ENCODE results near the gene C2CD3. TPM values are rescaled to one million over a fixed set of nuclear protein-coding genes. Genes with fewer than 3 reads are reported as not detected.
A peak's percentile ranks its signal among the peaks of the same experiment; 100 is the strongest.
"Not testable (repeated sequence)": the region's sequence is repeated elsewhere in the genome, so short reads cannot be mapped to it uniquely, and the experiment has no call there.

The C2CD3 gene
- total RNA-seq, 1 donor from 2014 or later, result 23.8 TPM

- DNase-seq (ENCODE audit: extremely low spot score in 2 of 2), result no peak
- Histone ChIP-seq H3K4me3 (no peak overlapping the region), H3K27me3 (no peaks in the 10 kb centered on the region), H3K27ac (no peak overlapping the region), H3K4me1 (no peaks in the 10 kb centered on the region), H3K36me3 (no peaks in the 10 kb centered on the region), H3K9me3 (no peaks in the 10 kb centered on the region)
- intact Hi-C loops (cut with DNase I), result no loop called here
- TF ChIP-seq POLR2AphosphoS5 (IDR thresholded peaks at IDR 0.05; ENCODE audit: insufficient read depth in 1 of 2, low read depth in 1 of 2), result no peak
- TF ChIP-seq, protein P1, sequence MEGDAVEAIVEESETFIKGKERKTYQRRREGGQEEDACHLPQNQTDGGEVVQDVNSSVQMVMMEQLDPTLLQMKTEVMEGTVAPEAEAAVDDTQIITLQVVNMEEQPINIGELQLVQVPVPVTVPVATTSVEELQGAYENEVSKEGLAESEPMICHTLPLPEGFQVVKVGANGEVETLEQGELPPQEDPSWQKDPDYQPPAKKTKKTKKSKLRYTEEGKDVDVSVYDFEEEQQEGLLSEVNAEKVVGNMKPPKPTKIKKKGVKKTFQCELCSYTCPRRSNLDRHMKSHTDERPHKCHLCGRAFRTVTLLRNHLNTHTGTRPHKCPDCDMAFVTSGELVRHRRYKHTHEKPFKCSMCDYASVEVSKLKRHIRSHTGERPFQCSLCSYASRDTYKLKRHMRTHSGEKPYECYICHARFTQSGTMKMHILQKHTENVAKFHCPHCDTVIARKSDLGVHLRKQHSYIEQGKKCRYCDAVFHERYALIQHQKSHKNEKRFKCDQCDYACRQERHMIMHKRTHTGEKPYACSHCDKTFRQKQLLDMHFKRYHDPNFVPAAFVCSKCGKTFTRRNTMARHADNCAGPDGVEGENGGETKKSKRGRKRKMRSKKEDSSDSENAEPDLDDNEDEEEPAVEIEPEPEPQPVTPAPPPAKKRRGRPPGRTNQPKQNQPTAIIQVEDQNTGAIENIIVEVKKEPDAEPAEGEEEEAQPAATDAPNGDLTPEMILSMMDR (IDR thresholded peaks at IDR 0.05), result no peak
- TF ChIP-seq POLR2A (IDR thresholded peaks at IDR 0.05), result no peak
Observed at GRCh38 chr11:73989156-73989555, 181.6 kb downstream of the C2CD3 start.

GRCh38 chr11:73988227-73988626 lies 182.6 kb downstream of the C2CD3 start:
- DNase-seq (ENCODE audit: extremely low spot score in 2 of 2), result no peak
- TF ChIP-seq, protein P1 (IDR thresholded peaks at IDR 0.05), result no peak
- TF ChIP-seq POLR2AphosphoS5 (IDR thresholded peaks at IDR 0.05; ENCODE audit: insufficient read depth in 1 of 2, low read depth in 1 of 2) (no peak), POLR2A (IDR thresholded peaks at IDR 0.05) (no peak)
- no peak overlapping the region for H3K4me3 ChIP-seq
- intact Hi-C loops (cut with DNase I), result no loop called here
- H3K4me1 ChIP-seq, result peaks cover 8% of the 10 kb centered on the region
- H3K36me3 ChIP-seq, result no peaks in the 10 kb centered on the region
- no peaks in the 10 kb centered on the region for H3K9me3 ChIP-seq
- no peaks in the 10 kb centered on the region for H3K27me3 ChIP-seq
- no peak overlapping the region for H3K27ac ChIP-seq

- H3K27ac ChIP-seq; H3K36me3 ChIP-seq; H3K9me3 ChIP-seq; H3K4me3 ChIP-seq; intact Hi-C loops (cut with DNase I); DNase-seq (ENCODE audit: extremely low spot score in 2 of 2); H3K27me3 ChIP-seq: not testable (repeated sequence)
- peaks cover 17% of the 10 kb centered on the region for H3K4me1 ChIP-seq
Observed at GRCh38 chr11:73985661-73986060, 185.1 kb downstream of the C2CD3 start.

GRCh38 chr11:73983741-73984538 lies 186.9 kb downstream of the C2CD3 start:
- Histone ChIP-seq H3K4me3 (peak overlapping the region; percentile 60 to 64), H3K27me3 (no peaks in the 10 kb centered on the region), H3K27ac (peak overlapping the region; percentile 31), H3K36me3 (no peaks in the 10 kb centered on the region), H3K9me3 (no peaks in the 10 kb centered on the region), H3K4me1 (peaks cover 17% of the 10 kb centered on the region)
- intact Hi-C loops (cut with DNase I), result no loop called here
- TF ChIP-seq, protein P1 (IDR thresholded peaks at IDR 0.05), result no peak
- no peak for TF ChIP-seq POLR2A (IDR thresholded peaks at IDR 0.05)
- TF ChIP-seq POLR2AphosphoS5 (IDR thresholded peaks at IDR 0.05; ENCODE audit: insufficient read depth in 1 of 2, low read depth in 1 of 2), result no peak
- no peak for DNase-seq (ENCODE audit: extremely low spot score in 2 of 2)

- peaks cover 17% of the 10 kb centered on the region for H3K4me1 ChIP-seq
- peak in 1 of 2 donors; percentile 12 for TF ChIP-seq POLR2A (IDR thresholded peaks at IDR 0.05)
- TF ChIP-seq POLR2AphosphoS5 (IDR thresholded peaks at IDR 0.05; ENCODE audit: insufficient read depth in 1 of 2, low read depth in 1 of 2), result peak; percentile 32 to 84
- TF ChIP-seq, protein P1 (IDR thresholded peaks at IDR 0.05), result no peak
- intact Hi-C loops (cut with DNase I), result no loop called here
Observed at GRCh38 chr11:73982990-73983740, 187.6 kb downstream of the C2CD3 start.

More at GRCh38 chr11:73982990-73983740, 187.6 kb downstream of the C2CD3 start:
- H3K27ac ChIP-seq, result peak overlapping the region; percentile 42
- H3K4me3 ChIP-seq, result peak overlapping the region; percentile 60 to 64
- peak in 1 of 2 donors; percentile 92 for DNase-seq (ENCODE audit: extremely low spot score in 2 of 2)
- no peaks in the 10 kb centered on the region for H3K36me3 ChIP-seq
- no peaks in the 10 kb centered on the region for H3K9me3 ChIP-seq
- no peaks in the 10 kb centered on the region for H3K27me3 ChIP-seq
